H1 (cell line): ENCODE measurements around the gene VPS13C. TPM values are rescaled to one million over a fixed set of nuclear protein-coding genes. Genes with fewer than 3 reads are reported as not detected.

Source experiments
- HDAC6 ChIP-seq: IDR thresholded peaks from one replicate; pipeline ENCODE4 v1.7.1; 2012; ENCODE audit warnings: low read depth, mild to moderate bottlenecking, inconsistent platforms, low read length, moderate library complexity
- POLR2AphosphoS5 ChIP-seq: IDR thresholded peaks from 2 replicates; pipeline ENCODE4 v1.6.1; 2011; ENCODE audit warnings: low read depth, low read length
- TCF12 ChIP-seq: IDR thresholded peaks from 2 replicates; pipeline ENCODE4 v1.6.1; 2011; ENCODE audit warnings: low read depth, mild to moderate bottlenecking, low read length
- polyA plus RNA-seq, 7 experiments: library from polyadenylated mRNA; depleted of rRNA in 3 of 7; stranded (reverse) in 5 of 7; unstranded in 2 of 7; fragments of >200 nt in 5 of 7; fragments of 200-250 nt in 2 of 7; gene quantifications; 1 replicate in 5 of 7; 2 replicates in 1 of 7; 4 replicates in 1 of 7; pipeline versions ENCODE4 v1.2.1 to v1.2.3, GENCODE V29; 2011 to 2013; ENCODE audit warnings: missing spikeins in 2 of 7, mixed read lengths in 2 of 7
- total RNA-seq: library from RNA; stranded (reverse); fragmentation: NEBNext Ultra II Directional; extraction: Animal tissue kit (Norgen Biotek cat#: 25700); gene quantifications from 2 replicates; pipeline ENCODE4 v1.2.1, GENCODE V29; 2021

Gene VPS13C
- total and polyA plus RNA-seq, 2 of the 8 experiments (the other 6 are each of a cell fraction or from before 2014, with no cell fraction given), result 4.8 to 18.8 TPM

GRCh38 chr15:62106096-62106495 lies 45.8 kb upstream of the VPS13C start (continued):
- TF ChIP-seq TCF12, result no peak
- TF ChIP-seq POLR2AphosphoS5, result no peak
- TF ChIP-seq HDAC6, result no peak
- TF ChIP-seq, all 59 proteins: peak for 0
